COLO829 (cell line): ENCODE data around the gene FAM83F.
"Not testable (repeated sequence)": the region's sequence is repeated elsewhere in the genome, so short reads cannot be mapped to it uniquely, and the experiment has no call there.

Experiments used
- DNase-seq: peaks from one replicate; pipeline ENCODE4 v3.0.0; 2012; ENCODE audit warnings: low spot score

The FAM83F gene

GRCh38 chr22:39994566-39995392, at the start of gene FAM83F:
FAM83F (plus strand) TSS chr22:39994954; CDS start chr22:39995043, 89 bp downstream.
- DNase-seq = no peak

- DNase-seq = no peak
These were observed 48.6 kb upstream of the FAM83F start for GRCh38 chr22:39946126-39946502.

- DNase-seq = peak; percentile 95
These were observed 48.1 kb upstream of the FAM83F start for GRCh38 chr22:39946503-39947219.

GRCh38 chr22:39947220-39948216, 47.2 kb upstream of the FAM83F start:
- no peak for DNase-seq

GRCh38 chr22:39949964-39950737, 44.6 kb upstream of the FAM83F start:
- no peak for DNase-seq

- DNase-seq = not testable (repeated sequence)
These were observed 43.0 kb upstream of the FAM83F start for GRCh38 chr22:39951603-39952293.

- no peak for DNase-seq
These were observed 42.4 kb upstream of the FAM83F start for GRCh38 chr22:39952347-39952746.

GRCh38 chr22:39953101-39953500, 41.7 kb upstream of the FAM83F start:
- no peak for DNase-seq

- peak; percentile 86 for DNase-seq
These were observed 40.1 kb upstream of the FAM83F start for GRCh38 chr22:39954584-39955055.

GRCh38 chr22:39955675-39956074, 39.1 kb upstream of the FAM83F start:
- DNase-seq = no peak

- DNase-seq = no peak
These were observed 37.7 kb upstream of the FAM83F start for GRCh38 chr22:39956932-39957664.

GRCh38 chr22:39958009-39958711, 36.6 kb upstream of the FAM83F start:
- no peak for DNase-seq

GRCh38 chr22:39958949-39959639, 35.7 kb upstream of the FAM83F start:
- DNase-seq = no peak

- peak; percentile 65 for DNase-seq
These were observed 34.9 kb upstream of the FAM83F start, which contains the start of gene TMA7B for GRCh38 chr22:39959640-39960447. TMA7B (plus strand) TSS chr22:39960397; CDS start chr22:39964375, 3,978 bp downstream.

GRCh38 chr22:39960791-39961746, 33.7 kb upstream of the FAM83F start:
- DNase-seq = no peak

- no peak for DNase-seq
These were observed 32.7 kb upstream of the FAM83F start for GRCh38 chr22:39962071-39962470.
